ENCODE data around the gene PTPN14.

DNA sequence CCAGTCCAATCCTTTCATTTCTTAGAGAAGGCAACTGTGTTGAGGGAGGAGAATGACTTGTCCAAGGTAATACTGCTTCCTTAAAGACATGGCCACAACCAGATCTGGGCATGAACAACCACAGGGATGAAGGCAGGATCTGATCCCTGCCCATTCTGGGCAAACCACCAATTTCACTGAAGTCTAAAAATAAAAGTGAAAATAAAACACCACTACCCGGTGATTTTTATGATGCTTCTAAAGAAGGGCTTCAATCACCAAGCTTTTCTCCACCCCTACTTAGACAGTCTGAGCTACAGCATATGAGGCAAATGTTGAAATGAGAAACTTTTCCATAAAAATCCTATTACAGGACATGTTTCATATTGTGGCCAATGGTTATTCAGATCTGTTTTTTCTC, 133.0 kb downstream of the PTPN14 start:
- TF ChIP-seq, protein P1, sequence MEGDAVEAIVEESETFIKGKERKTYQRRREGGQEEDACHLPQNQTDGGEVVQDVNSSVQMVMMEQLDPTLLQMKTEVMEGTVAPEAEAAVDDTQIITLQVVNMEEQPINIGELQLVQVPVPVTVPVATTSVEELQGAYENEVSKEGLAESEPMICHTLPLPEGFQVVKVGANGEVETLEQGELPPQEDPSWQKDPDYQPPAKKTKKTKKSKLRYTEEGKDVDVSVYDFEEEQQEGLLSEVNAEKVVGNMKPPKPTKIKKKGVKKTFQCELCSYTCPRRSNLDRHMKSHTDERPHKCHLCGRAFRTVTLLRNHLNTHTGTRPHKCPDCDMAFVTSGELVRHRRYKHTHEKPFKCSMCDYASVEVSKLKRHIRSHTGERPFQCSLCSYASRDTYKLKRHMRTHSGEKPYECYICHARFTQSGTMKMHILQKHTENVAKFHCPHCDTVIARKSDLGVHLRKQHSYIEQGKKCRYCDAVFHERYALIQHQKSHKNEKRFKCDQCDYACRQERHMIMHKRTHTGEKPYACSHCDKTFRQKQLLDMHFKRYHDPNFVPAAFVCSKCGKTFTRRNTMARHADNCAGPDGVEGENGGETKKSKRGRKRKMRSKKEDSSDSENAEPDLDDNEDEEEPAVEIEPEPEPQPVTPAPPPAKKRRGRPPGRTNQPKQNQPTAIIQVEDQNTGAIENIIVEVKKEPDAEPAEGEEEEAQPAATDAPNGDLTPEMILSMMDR (IDR thresholded peaks at IDR 0.05) = no peak
- no peak for TF ChIP-seq POLR2A (IDR thresholded peaks at IDR 0.05)
